A549 (cell line): ENCODE results near the gene SAMD13.

Source experiments
- BCL3 ChIP-seq: fragments of >200 bp; sonication (Bioruptor Twin); formaldehyde crosslinking; IDR thresholded peaks from 3 replicates; pipeline ENCODE4 v1.6.1; 2016
- BHLHE40 ChIP-seq: IDR thresholded peaks from 2 replicates; pipeline ENCODE4 v1.6.1; 2012; ENCODE audit warnings: low read depth, low read length, inconsistent platforms
- CTCF ChIP-seq: fragments of >200 bp; sonication (Bioruptor Twin); formaldehyde crosslinking; IDR thresholded peaks from 3 replicates; pipeline ENCODE4 v1.5.1; 2016
- JUN ChIP-seq, 2 experiments: fragments of >200 bp; sonication (Bioruptor Twin); formaldehyde crosslinking; IDR thresholded peaks; 2 replicates in 1 of 2; 3 replicates in 1 of 2; pipeline ENCODE4 v1.6.1; 2016 to 2017
- KDM5A ChIP-seq: fragments of 200-600 bp; sonication (generic); IDR thresholded peaks from 2 replicates; pipeline ENCODE4 v1.6.1; 2016; ENCODE audit warnings: antibody characterized with exemption, mild to moderate bottlenecking
- PHF8 ChIP-seq: fragments of 200-600 bp; sonication (generic); IDR thresholded peaks from 2 replicates; pipeline ENCODE4 v1.6.1; 2016; ENCODE audit warnings: low read depth, mild to moderate bottlenecking, antibody characterized with exemption, moderate library complexity, borderline replicate concordance
- POLR2A ChIP-seq: IDR thresholded peaks from 2 replicates; pipeline ENCODE4 v1.6.1; 2012; ENCODE audit warnings: mild to moderate bottlenecking, low read length
- RCOR1 ChIP-seq: fragments of 150-350 bp; IDR thresholded peaks from 2 replicates; pipeline ENCODE4 v1.6.1; 2014; ENCODE audit warnings: antibody characterized with exemption, low read length, low read depth
- REST ChIP-seq: fragments of 200-600 bp; sonication (generic); IDR thresholded peaks from 2 replicates; pipeline ENCODE4 v1.6.1; 2016; ENCODE audit warnings: antibody characterized with exemption, mild to moderate bottlenecking, moderate library complexity
- RFX5 ChIP-seq: fragments of 450-650 bp; IDR thresholded peaks from 2 replicates; pipeline ENCODE4 v1.7.1; 2014; ENCODE audit warnings: antibody characterized with exemption, mild to moderate bottlenecking, moderate library complexity
- SMC3 ChIP-seq: fragments of >200 bp; sonication (Bioruptor Twin); formaldehyde crosslinking; IDR thresholded peaks from 3 replicates; pipeline ENCODE4 v1.6.1; 2018; ENCODE audit warnings: inconsistent platforms
- TP53 ChIP-seq: fragments of 250-450 bp; sonication (Bioruptor Pico); IDR thresholded peaks from 2 replicates; pipeline ENCODE4 v1.5.0; 2021; ENCODE audit warnings: mild to moderate bottlenecking, moderate library complexity
- USF2 ChIP-seq: fragments of 450-650 bp; IDR thresholded peaks from 2 replicates; pipeline ENCODE4 v1.6.1; 2014; ENCODE audit warnings: antibody characterized with exemption

GRCh38 chr1:84265867-84266266, 35.6 kb upstream of the SAMD13 start:
- TF ChIP-seq REST (no peak), CTCF (no peak), BHLHE40 (no peak), PHF8 (no peak), RCOR1 (no peak), BCL3 (no peak), JUN (IDR thresholded peaks at IDR 0.05) (no peak), KDM5A (no peak), POLR2A (no peak), RFX5 (no peak), SMC3 (no peak), USF2 (no peak), TP53 (CRISPR knock-in tag) (no peak)
